K562 (cell line): ENCODE measurements around the gene SCGB1D1. TPM values are rescaled to one million over a fixed set of nuclear protein-coding genes. Genes with fewer than 3 reads are reported as not detected.

Source experiments
- ATAC-seq: fragments of 200-7000 bp; cut with Tn5 transposase; 3 replicates; pipeline ENCODE4 v1.9.1; 2020; ENCODE audit warnings: moderate library complexity
- BruUV-seq: library from RNA; stranded (reverse); fragments of 400-500 nt; replicated peaks from 2 replicates; lab custom pipeline; 2021; lab: Mats Ljungman, UMichigan
- CTCF ChIA-PET: fragments of 300-600 bp; formaldehyde crosslinking; extraction: SDS; loops from one replicate; lab custom pipeline; 2021; ENCODE audit warnings: low intra/inter-chr PET ratio; lab: Yijun Ruan, JAX
- POLR2A ChIA-PET: fragments of 300-600, 350-650 bp; sonication (Branson Sonifier 250); formaldehyde crosslinking; extraction: SDS; loops from one replicate; lab custom pipeline; 2021; ENCODE audit warnings: antibody characterized with exemption, inconsistent platforms; lab: Yijun Ruan, JAX
- DNase-seq, 4 experiments: peaks; one replicate each; pipeline versions ENCODE4 v3.0.0 to v3.0.0-alpha.2; 2011 to 2018; ENCODE audit warnings: low spot score in 3 of 4, mixed read lengths in 3 of 4; ENCODE audit errors: extremely low read depth in 1 of 4
- FAIRE-seq: peaks from 2 replicates; lab custom pipeline; 2011; peaks lifted over from hg19 to GRCh38; lab: Jason Lieb, UNC
- H2AFZ ChIP-seq: 2 replicates; pipeline ENCODE4 v1.6.0; 2011; ENCODE audit warnings: low read depth, low read length, control low read depth, inconsistent platforms
- H3K27ac ChIP-seq: fragments of 200-600 bp; 3 replicates; pipeline ENCODE4 v1.8.0; 2011; ENCODE audit warnings: low read depth, mild to moderate bottlenecking, control low read depth, inconsistent platforms, low read length, moderate library complexity, mixed read lengths; ENCODE audit errors: extremely low read depth
- H3K27me3 ChIP-seq, 2 experiments: fragments of 300-600 bp in 1 of 2; 2 replicates in 1 of 2; 3 replicates in 1 of 2; pipeline versions ENCODE4 v1.6.0 to v1.8.0; 2011; ENCODE audit warnings: inconsistent platforms in 2 of 2, low read length in 2 of 2, mild to moderate bottlenecking in 1 of 2, mixed read lengths in 1 of 2, moderate library complexity in 1 of 2; ENCODE audit not compliant: control insufficient read depth in 2 of 2, insufficient read depth in 2 of 2
- H3K36me3 ChIP-seq: fragments of 300-600 bp; 3 replicates; pipeline ENCODE4 v1.8.0; 2011; ENCODE audit warnings: mild to moderate bottlenecking, low read length, inconsistent platforms; ENCODE audit not compliant: control insufficient read depth, insufficient read depth
- H3K4me1 ChIP-seq, 2 experiments: fragments of 200-600 bp in 1 of 2; replicated peaks in 1 of 2; 2 replicates in 1 of 2; 3 replicates in 1 of 2; pipeline versions ENCODE4 v1.5.1 to v1.8.0; 2011; ENCODE audit warnings: inconsistent platforms in 2 of 2, low read length in 2 of 2, mild to moderate bottlenecking in 1 of 2, mixed read lengths in 1 of 2, moderate library complexity in 1 of 2; ENCODE audit not compliant: control insufficient read depth in 2 of 2, insufficient read depth in 2 of 2
- H3K4me2 ChIP-seq: 2 replicates; pipeline ENCODE4 v1.6.1; 2011; ENCODE audit warnings: low read length, control low read depth, inconsistent platforms, mixed read lengths; ENCODE audit not compliant: insufficient read depth
- H3K4me3 ChIP-seq: fragments of 200-600 bp; sonication (generic), shearing (Covaris generic); 2 replicates; pipeline ENCODE4 v1.5.1; 2016; ENCODE audit warnings: control low read depth, inconsistent platforms
- H3K79me2 ChIP-seq: fragments of 200-600 bp; 3 replicates; pipeline ENCODE4 v1.8.0; 2011; ENCODE audit warnings: low read length, inconsistent platforms; ENCODE audit not compliant: control insufficient read depth, insufficient read depth
- H3K9ac ChIP-seq, 2 experiments: 2 replicates each; pipeline versions ENCODE4 v1.6.0 to v1.6.1; 2011; ENCODE audit warnings: low read depth in 2 of 2, low read length in 2 of 2, control low read depth in 1 of 2, inconsistent platforms in 1 of 2, mild to moderate bottlenecking in 1 of 2, mixed read lengths in 1 of 2; ENCODE audit not compliant: insufficient read depth in 1 of 2
- H3K9me1 ChIP-seq: one replicate; pipeline ENCODE4 v1.6.0; 2011; ENCODE audit warnings: inconsistent platforms, mild to moderate bottlenecking, low read length, moderate library complexity; ENCODE audit not compliant: control insufficient read depth, insufficient read depth
- H3K9me3 ChIP-seq: replicated peaks from 2 replicates; pipeline ENCODE4 v1.5.1; 2011; ENCODE audit warnings: low read depth, low read length, inconsistent platforms; ENCODE audit not compliant: control insufficient read depth, insufficient read depth
- H4K20me1 ChIP-seq: replicated peaks from 2 replicates; pipeline ENCODE4 v1.6.1; 2011; ENCODE audit warnings: low read length, inconsistent platforms, mixed read lengths; ENCODE audit not compliant: control insufficient read depth, insufficient read depth
- FOXK2 ChIP-seq, 2 experiments: fragments of 450-650 bp; IDR thresholded peaks in 1 of 2; conservative IDR thresholded peaks in 1 of 2; 2 replicates each; pipeline ENCODE4 v1.6.1; 2016; ENCODE audit warnings: low read depth in 2 of 2, mild to moderate bottlenecking in 1 of 2
- HNRNPUL1 ChIP-seq: fragments of 200-400 bp; formaldehyde crosslinking; IDR thresholded peaks from 2 replicates; pipeline ENCODE4 v1.6.1; 2017; ENCODE audit warnings: low read length
- MAZ ChIP-seq, 2 experiments: fragments of 450-650 bp in 1 of 2; sonication (generic) in 1 of 2; formaldehyde crosslinking; IDR thresholded peaks in 1 of 2; conservative IDR thresholded peaks in 1 of 2; 2 replicates each; pipeline versions ENCODE4 v1.4.0 to v1.5.0; 2020; ENCODE audit warnings: mild to moderate bottlenecking in 1 of 2, missing genetic modification reagents in 1 of 2
- NR0B1 ChIP-seq: fragments of 450-650 bp; IDR thresholded peaks from one replicate; pipeline ENCODE4 v1.6.1; 2018; ENCODE audit warnings: mild to moderate bottlenecking, moderate library complexity; ENCODE audit not compliant: partially characterized antibody
- RBM25 ChIP-seq: fragments of 200-400 bp; formaldehyde crosslinking; IDR thresholded peaks from 2 replicates; pipeline ENCODE4 v1.6.1; 2018; ENCODE audit warnings: low read length, low read depth, moderate library complexity; ENCODE audit not compliant: severe bottlenecking
- SRSF1 ChIP-seq: fragments of 200-400 bp; formaldehyde crosslinking; IDR thresholded peaks from 2 replicates; pipeline ENCODE4 v1.6.1; 2017; ENCODE audit warnings: mild to moderate bottlenecking, low read depth, low read length, moderate library complexity
- TAF1 ChIP-seq: IDR thresholded peaks from 2 replicates; pipeline ENCODE4 v1.6.1; 2011; ENCODE audit warnings: mild to moderate bottlenecking, low read length, moderate library complexity; ENCODE audit not compliant: insufficient read depth, control insufficient read depth, severe bottlenecking; ENCODE audit errors: extremely low read depth
- TCF7L2 ChIP-seq: fragments of 150-350 bp; IDR thresholded peaks from 2 replicates; pipeline ENCODE4 v1.6.1; 2016; ENCODE audit warnings: low read depth, mild to moderate bottlenecking, low read length, moderate library complexity
- TOE1 ChIP-seq, 2 experiments: fragments of 450-650 bp in 1 of 2; sonication (generic) in 1 of 2; formaldehyde crosslinking in 1 of 2; IDR thresholded peaks; 2 replicates each; pipeline versions ENCODE4 v1.7.1 to v1.8.0; 2016 to 2022; ENCODE audit warnings: borderline replicate concordance in 2 of 2, mild to moderate bottlenecking in 2 of 2, antibody characterized with exemption in 1 of 2, inconsistent platforms in 1 of 2, low read depth in 1 of 2, missing genetic modification reagents in 1 of 2, moderate library complexity in 1 of 2
- ZBTB33 ChIP-seq: sonication (generic); formaldehyde crosslinking; IDR thresholded peaks from 2 replicates; pipeline ENCODE4 v1.8.1; 2023; ENCODE audit warnings: mild to moderate bottlenecking, missing genetic modification reagents
- ZNF444 ChIP-seq: fragments of 250-450 bp; sonication (Bioruptor Pico); IDR thresholded peaks from 2 replicates; pipeline ENCODE4 v1.4.0; 2020; ENCODE audit warnings: mild to moderate bottlenecking, moderate library complexity
- ZNF561 ChIP-seq: fragments of 450-650 bp; formaldehyde crosslinking; conservative IDR thresholded peaks from 2 replicates; pipeline ENCODE4 v1.4.0; 2020; ENCODE audit warnings: mild to moderate bottlenecking, moderate library complexity
- ZSCAN32 ChIP-seq: fragments of 450-650 bp; formaldehyde crosslinking; IDR thresholded peaks from 2 replicates; pipeline ENCODE4 v1.4.0; 2020; ENCODE audit warnings: mild to moderate bottlenecking, moderate library complexity
- WGBS: fragments of 100-300 bp; shearing (Covaris generic); methylation state at CpG from one replicate; pipeline ENCODE4 v1.1.6; 2016; ENCODE audit warnings: low coverage, mixed read lengths; ENCODE audit not compliant: insufficient coverage; ENCODE audit errors: missing lambda C conversion rate; 5-methylcytosine and 5-hydroxymethylcytosine counted together
- in situ Hi-C: fragments of 300-500 bp; cut with MboI; formaldehyde crosslinking; loops from 4 replicates; pipeline ENCODE4 v1.15.0; 2018; ENCODE audit warnings: inconsistent platforms, mixed read lengths
- intact Hi-C: fragments of 100-400 bp; cut with micrococcal nuclease; formaldehyde crosslinking; loops from 2 replicates; pipeline ENCODE4 v1.14.2; 2022
- polyA plus RNA-seq, 8 experiments: library from polyadenylated mRNA; depleted of rRNA in 4 of 8; stranded (reverse) in 5 of 8; unstranded in 3 of 8; fragments of >200 nt; fragmentation: Nextera tagmentation in 2 of 8; fragmentation: Illumina TruSeq in 1 of 8; extraction: Ambion mirVana in 2 of 8; extraction: Trizol in 1 of 8; gene quantifications; 2 replicates each; pipeline versions ENCODE4 v1.2.1 to v1.2.3, GENCODE V29; 2011 to 2014; ENCODE audit warnings: inconsistent platforms in 1 of 8, missing spikeins in 1 of 8
- total RNA-seq, 7 experiments: library from RNA; depleted of rRNA in 6 of 7; stranded (reverse); fragments of >200 nt in 6 of 7; fragmentation: Illumina TruSeq in 2 of 7; extraction: Trizol in 2 of 7; gene quantifications; 2 replicates each; pipeline versions ENCODE4 v1.2.1 to v1.2.3, GENCODE V29; 2011 to 2021; ENCODE audit warnings: low replicate concordance in 1 of 7
- TF ChIP-seq, protein P1 (sequence below): fragments of 250-450 bp; sonication (Bioruptor Pico); IDR thresholded peaks from 2 replicates; pipeline ENCODE4 v1.5.0; 2020; ENCODE audit warnings: mild to moderate bottlenecking, borderline replicate concordance

The SCGB1D1 gene
- total and polyA plus RNA-seq, 9 of the 15 experiments (the other 6 are each of a cell fraction or from before 2014, with no cell fraction given): not detected

GRCh38 chr11:62205441-62205840, 15.4 kb downstream of the SCGB1D1 start:
- Histone ChIP-seq H3K79me2 (no peaks in the 10 kb centered on the region), H3K4me1 (no peaks in the 10 kb centered on the region), H2AFZ (no peak overlapping the region), H3K36me3 (no peaks in the 10 kb centered on the region), H3K9me3 (no peaks in the 10 kb centered on the region), H3K4me2 (no peak overlapping the region), H3K4me3 (no peak overlapping the region), H3K9me1 (no peaks in the 10 kb centered on the region), H3K9ac (no peak overlapping the region), H4K20me1 (no peaks in the 10 kb centered on the region), H3K27ac (no peak overlapping the region), H3K27me3 (peaks cover 29 to 59% of the 10 kb centered on the region in 2 experiments)
- DNase-seq: no peak
- CTCF ChIA-PET: interaction anchor here (0.5 kb wide), 1 partner anchor 132 kb away, joined by 3 read pairs; the partner anchor contains the start of gene ASRGL1
- intact Hi-C loops: no loop called here
- BruUV-seq: no TSS peak
- POLR2A ChIA-PET: no interaction called here
- TF ChIP-seq MAZ (CRISPR knock-in tag; conservative IDR thresholded peaks at IDR 0.05 in 1 of 2, IDR thresholded peaks at IDR 0.05 in 1 of 2) (no peak), TCF7L2 (no peak), TAF1 (no peak), RBM25 (no peak), ZBTB33 (CRISPR knock-in tag) (no peak), HNRNPUL1 (no peak), ZNF561 (CRISPR knock-in tag) (no peak), ZSCAN32 (CRISPR knock-in tag) (no peak), ZNF444 (CRISPR knock-in tag) (no peak), FOXK2 (conservative IDR thresholded peaks at IDR 0.05 in 1 of 2, IDR thresholded peaks at IDR 0.05 in 1 of 2; ENCODE audit: low read depth in 2 of 2) (no peak), SRSF1 (no peak), TOE1 (IDR thresholded peaks at IDR 0.05; ENCODE audit: borderline replicate concordance) (no peak), TOE1 (CRISPR knock-in tag; IDR thresholded peaks at IDR 0.05; ENCODE audit: borderline replicate concordance, low read depth) (no peak), NR0B1 (no peak)
- TF ChIP-seq, protein P1, sequence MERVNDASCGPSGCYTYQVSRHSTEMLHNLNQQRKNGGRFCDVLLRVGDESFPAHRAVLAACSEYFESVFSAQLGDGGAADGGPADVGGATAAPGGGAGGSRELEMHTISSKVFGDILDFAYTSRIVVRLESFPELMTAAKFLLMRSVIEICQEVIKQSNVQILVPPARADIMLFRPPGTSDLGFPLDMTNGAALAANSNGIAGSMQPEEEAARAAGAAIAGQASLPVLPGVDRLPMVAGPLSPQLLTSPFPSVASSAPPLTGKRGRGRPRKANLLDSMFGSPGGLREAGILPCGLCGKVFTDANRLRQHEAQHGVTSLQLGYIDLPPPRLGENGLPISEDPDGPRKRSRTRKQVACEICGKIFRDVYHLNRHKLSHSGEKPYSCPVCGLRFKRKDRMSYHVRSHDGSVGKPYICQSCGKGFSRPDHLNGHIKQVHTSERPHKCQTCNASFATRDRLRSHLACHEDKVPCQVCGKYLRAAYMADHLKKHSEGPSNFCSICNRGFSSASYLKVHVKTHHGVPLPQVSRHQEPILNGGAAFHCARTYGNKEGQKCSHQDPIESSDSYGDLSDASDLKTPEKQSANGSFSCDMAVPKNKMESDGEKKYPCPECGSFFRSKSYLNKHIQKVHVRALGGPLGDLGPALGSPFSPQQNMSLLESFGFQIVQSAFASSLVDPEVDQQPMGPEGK (CRISPR knock-in tag): no peak
- 1% methylated on average over 7 of the region's 7 CpGs for whole genome bisulfite sequencing
- no peak for FAIRE-seq
- no peak for ATAC-seq
- in situ Hi-C loops: no loop called here
